ENCODE measurements around the gene TRPM3. TPM values are rescaled to one million over a fixed set of nuclear protein-coding genes. Genes with fewer than 3 reads are reported as not detected.

The TRPM3 gene
- total and polyA plus RNA-seq, 4 experiments from 2014 or later = not detected

- Histone ChIP-seq H3K4me1 (ENCODE audit: insufficient read depth, low read length) (no peaks in the 10 kb centered on the region), H3K27ac (ENCODE audit: low read depth, low read length) (no peak overlapping the region), H3K36me3 (ENCODE audit: insufficient read depth, low read length) (no peaks in the 10 kb centered on the region), H3K4me3 (ENCODE audit: low read length in 2 of 2) (no peak overlapping the region), H3K27me3 (ENCODE audit: insufficient read depth, low read length) (no peaks in the 10 kb centered on the region), H3K9me3 (ENCODE audit: control insufficient read depth in 1 of 2, low read length in 2 of 2) (no peaks in the 10 kb centered on the region)
- H3K4me1 Mint-ChIP-seq = no peaks in the 10 kb centered on the region
- H3K27me3 Mint-ChIP-seq = peaks cover 0 to 5% of the 10 kb centered on the region in 2 donors
- no peaks in the 10 kb centered on the region for H3K36me3 Mint-ChIP-seq
- H3K9me3 Mint-ChIP-seq = peaks cover 0 to 2% (median 0%) of the 10 kb centered on the region in 8 donors
- no peak for DNase-seq
- H3K4me3 Mint-ChIP-seq = no peak overlapping the region
- H3K27ac Mint-ChIP-seq = no peak overlapping the region
- CTCF ChIA-PET (ENCODE audit: partially characterized antibody) = no interaction called here
- intact Hi-C loops (cut with micrococcal nuclease) = no loop called here
- POLR2A ChIA-PET (ENCODE audit: partially characterized antibody) = no interaction called here
Observed at GRCh38 chr9:70936536-70936935, 184.9 kb downstream of the TRPM3 start.

GRCh38 chr9:70935856-70936255 is 185.6 kb downstream of the TRPM3 start:
- intact Hi-C loops (cut with micrococcal nuclease) = no loop called here
- no peaks in the 10 kb centered on the region for H3K4me1 ChIP-seq (ENCODE audit: insufficient read depth, low read length)
- DNase-seq = no peak
- no peak overlapping the region for H3K27ac ChIP-seq (ENCODE audit: low read depth, low read length)
- Mint-ChIP-seq H3K27me3 (peaks cover 0 to 5% of the 10 kb centered on the region in 2 donors), H3K4me1 (no peaks in the 10 kb centered on the region), H3K36me3 (no peaks in the 10 kb centered on the region), H3K9me3 (peaks cover 0 to 2% (median 0%) of the 10 kb centered on the region in 8 donors), H3K27ac (no peak overlapping the region), H3K4me3 (no peak overlapping the region)
- ChIA-PET CTCF (ENCODE audit: partially characterized antibody) (no interaction called here), POLR2A (ENCODE audit: partially characterized antibody) (no interaction called here)
- H3K27me3 ChIP-seq (ENCODE audit: insufficient read depth, low read length) = no peaks in the 10 kb centered on the region
- no peak overlapping the region for H3K4me3 ChIP-seq (ENCODE audit: low read length in 2 of 2)
- no peaks in the 10 kb centered on the region for H3K36me3 ChIP-seq (ENCODE audit: insufficient read depth, low read length)
- H3K9me3 ChIP-seq (ENCODE audit: control insufficient read depth in 1 of 2, low read length in 2 of 2) = no peaks in the 10 kb centered on the region

GRCh38 chr9:70934642-70935041 is 186.8 kb downstream of the TRPM3 start:
- intact Hi-C loops (cut with micrococcal nuclease) = no loop called here
- no peak overlapping the region for H3K27ac ChIP-seq (ENCODE audit: low read depth, low read length)
- DNase-seq = no peak
- Mint-ChIP-seq H3K4me1 (no peaks in the 10 kb centered on the region), H3K27ac (no peak overlapping the region), H3K36me3 (no peaks in the 10 kb centered on the region), H3K27me3 (peaks cover 0 to 3% of the 10 kb centered on the region in 2 donors), H3K4me3 (no peak overlapping the region), H3K9me3 (no peaks in the 10 kb centered on the region)
- POLR2A ChIA-PET (ENCODE audit: partially characterized antibody) = no interaction called here
- H3K27me3 ChIP-seq (ENCODE audit: insufficient read depth, low read length) = no peaks in the 10 kb centered on the region
- CTCF ChIA-PET (ENCODE audit: partially characterized antibody) = no interaction called here
- H3K4me1 ChIP-seq (ENCODE audit: insufficient read depth, low read length) = no peaks in the 10 kb centered on the region
- no peaks in the 10 kb centered on the region for H3K36me3 ChIP-seq (ENCODE audit: insufficient read depth, low read length)
- no peaks in the 10 kb centered on the region for H3K9me3 ChIP-seq (ENCODE audit: control insufficient read depth in 1 of 2, low read length in 2 of 2)
- no peak overlapping the region for H3K4me3 ChIP-seq (ENCODE audit: low read length in 2 of 2)

GRCh38 chr9:70933321-70933720 is 188.1 kb downstream of the TRPM3 start:
- Histone ChIP-seq H3K36me3 (ENCODE audit: insufficient read depth, low read length) (no peaks in the 10 kb centered on the region), H3K4me3 (ENCODE audit: low read length in 2 of 2) (no peak overlapping the region), H3K9me3 (ENCODE audit: control insufficient read depth in 1 of 2, low read length in 2 of 2) (no peaks in the 10 kb centered on the region), H3K27me3 (ENCODE audit: insufficient read depth, low read length) (no peaks in the 10 kb centered on the region), H3K4me1 (ENCODE audit: insufficient read depth, low read length) (no peaks in the 10 kb centered on the region), H3K27ac (ENCODE audit: low read depth, low read length) (no peak overlapping the region)
- peaks cover 2% of the 10 kb centered on the region in 2 donors for H3K27me3 Mint-ChIP-seq
- no peak overlapping the region for H3K27ac Mint-ChIP-seq
- H3K4me3 Mint-ChIP-seq = no peak overlapping the region
- intact Hi-C loops (cut with micrococcal nuclease) = no loop called here
- CTCF ChIA-PET (ENCODE audit: partially characterized antibody) = no interaction called here
- no peaks in the 10 kb centered on the region for H3K4me1 Mint-ChIP-seq
- POLR2A ChIA-PET (ENCODE audit: partially characterized antibody) = no interaction called here
- no peak for DNase-seq
- H3K9me3 Mint-ChIP-seq = no peaks in the 10 kb centered on the region
- no peaks in the 10 kb centered on the region for H3K36me3 Mint-ChIP-seq

- ChIA-PET CTCF (ENCODE audit: partially characterized antibody) (no interaction called here), POLR2A (ENCODE audit: partially characterized antibody) (no interaction called here)
- H3K9me3 Mint-ChIP-seq = no peaks in the 10 kb centered on the region
- Histone ChIP-seq H3K27me3 (ENCODE audit: insufficient read depth, low read length) (no peaks in the 10 kb centered on the region), H3K27ac (ENCODE audit: low read depth, low read length) (no peak overlapping the region), H3K9me3 (ENCODE audit: control insufficient read depth in 1 of 2, low read length in 2 of 2) (no peaks in the 10 kb centered on the region), H3K4me1 (ENCODE audit: insufficient read depth, low read length) (no peaks in the 10 kb centered on the region), H3K4me3 (ENCODE audit: low read length in 2 of 2) (no peak overlapping the region), H3K36me3 (ENCODE audit: insufficient read depth, low read length) (no peaks in the 10 kb centered on the region)
- peaks cover 0 to 3% of the 10 kb centered on the region in 2 donors for H3K27me3 Mint-ChIP-seq
- H3K4me3 Mint-ChIP-seq = no peak overlapping the region
- no peak for DNase-seq
- intact Hi-C loops (cut with micrococcal nuclease) = no loop called here
- H3K4me1 Mint-ChIP-seq = no peaks in the 10 kb centered on the region
- H3K27ac Mint-ChIP-seq = no peak overlapping the region
- H3K36me3 Mint-ChIP-seq = no peaks in the 10 kb centered on the region
Observed at GRCh38 chr9:70932097-70932496, 189.3 kb downstream of the TRPM3 start.

- H3K36me3 Mint-ChIP-seq = no peaks in the 10 kb centered on the region
- Histone ChIP-seq H3K4me3 (ENCODE audit: low read length in 2 of 2) (no peak overlapping the region), H3K27ac (ENCODE audit: low read depth, low read length) (no peak overlapping the region), H3K4me1 (ENCODE audit: insufficient read depth, low read length) (no peaks in the 10 kb centered on the region), H3K9me3 (ENCODE audit: control insufficient read depth in 1 of 2, low read length in 2 of 2) (no peaks in the 10 kb centered on the region), H3K36me3 (ENCODE audit: insufficient read depth, low read length) (no peaks in the 10 kb centered on the region), H3K27me3 (ENCODE audit: insufficient read depth, low read length) (no peaks in the 10 kb centered on the region)
- peaks cover 0 to 3% of the 10 kb centered on the region in 2 donors for H3K27me3 Mint-ChIP-seq
- no peak overlapping the region for H3K27ac Mint-ChIP-seq
- no peak overlapping the region for H3K4me3 Mint-ChIP-seq
- no peaks in the 10 kb centered on the region for H3K9me3 Mint-ChIP-seq
- POLR2A ChIA-PET (ENCODE audit: partially characterized antibody) = no interaction called here
- DNase-seq = no peak
- CTCF ChIA-PET (ENCODE audit: partially characterized antibody) = no interaction called here
- H3K4me1 Mint-ChIP-seq = no peaks in the 10 kb centered on the region
- intact Hi-C loops (cut with micrococcal nuclease) = loop anchor here (10.0 kb wide), 1 partner anchor 1097 kb away; no protein-coding TSS in a partner anchor
Observed at GRCh38 chr9:70927530-70927929, 193.9 kb downstream of the TRPM3 start.

GRCh38 chr9:70924895-70925547 is 196.4 kb downstream of the TRPM3 start:
- Mint-ChIP-seq H3K36me3 (no peaks in the 10 kb centered on the region), H3K27ac (no peak overlapping the region), H3K4me1 (no peaks in the 10 kb centered on the region), H3K27me3 (peaks cover 0 to 3% of the 10 kb centered on the region in 2 donors), H3K9me3 (no peaks in the 10 kb centered on the region), H3K4me3 (no peak overlapping the region)
- Histone ChIP-seq H3K4me3 (ENCODE audit: low read length in 2 of 2) (no peak overlapping the region), H3K27ac (ENCODE audit: low read depth, low read length) (no peak overlapping the region), H3K9me3 (ENCODE audit: control insufficient read depth in 1 of 2, low read length in 2 of 2) (no peaks in the 10 kb centered on the region), H3K27me3 (ENCODE audit: insufficient read depth, low read length) (no peaks in the 10 kb centered on the region), H3K4me1 (ENCODE audit: insufficient read depth, low read length) (no peaks in the 10 kb centered on the region), H3K36me3 (ENCODE audit: insufficient read depth, low read length) (no peaks in the 10 kb centered on the region)
- POLR2A ChIA-PET (ENCODE audit: partially characterized antibody) = no interaction called here
- DNase-seq = peak in 2 of 5 donors; percentile 0 to 2
- CTCF ChIA-PET (ENCODE audit: partially characterized antibody) = no interaction called here
- intact Hi-C loops (cut with micrococcal nuclease) = loop anchor here (10.0 kb wide), 1 partner anchor 1100 kb away; no protein-coding TSS in a partner anchor
